Left cardiac atrium (tissue), 4 donors: Measurements from ENCODE around the gene SMAGP. TPM values are rescaled to one million over a fixed set of nuclear protein-coding genes. Genes with fewer than 3 reads are reported as not detected.

ENCODE experiments used
- ATAC-seq, 2 donors: fragments of 200-7000 bp; cut with Tn5 transposase; one replicate each; pipeline ENCODE4 v1.9.1; 2020; ENCODE audit warnings: mild to moderate bottlenecking in 2 of 2, moderate library complexity in 2 of 2
- DNase-seq: peaks from one replicate; pipeline ENCODE4 v3.0.0-alpha.2; 2020
- intact Hi-C, 2 donors: fragments of 100-400 bp; cut with DNase I; formaldehyde crosslinking; loops; one replicate each; pipeline versions ENCODE4 v1.14.1 to v1.15.1; 2022 to 2023
- total RNA-seq, 2 donors: library from RNA; stranded (reverse); fragmentation: NEBNext Ultra II Directional; extraction: Animal tissue kit (Norgen Biotek cat#: 25700); gene quantifications; one replicate each; pipeline ENCODE4 v1.2.1, GENCODE V29; 2021
- donor health status: DM: no; HTN: yes; CAD: no.
- donor health status: DM: no; HTN: yes; CAD: no; lungs with severe emphysema.
- donor health status: DM: yes; HTN: yes; CAD: no.
- donor health status: Dilated cardiomyopathy.

SMAGP gene
- total RNA-seq, 2 donors from 2014 or later, result 5.0 to 6.0 TPM

GRCh38 chr12:51202718-51203117 lies 67.5 kb downstream of the SMAGP start:
- ATAC-seq (no peak), DNase-seq (no peak)
- intact Hi-C loops, result no loop called here

DNA sequence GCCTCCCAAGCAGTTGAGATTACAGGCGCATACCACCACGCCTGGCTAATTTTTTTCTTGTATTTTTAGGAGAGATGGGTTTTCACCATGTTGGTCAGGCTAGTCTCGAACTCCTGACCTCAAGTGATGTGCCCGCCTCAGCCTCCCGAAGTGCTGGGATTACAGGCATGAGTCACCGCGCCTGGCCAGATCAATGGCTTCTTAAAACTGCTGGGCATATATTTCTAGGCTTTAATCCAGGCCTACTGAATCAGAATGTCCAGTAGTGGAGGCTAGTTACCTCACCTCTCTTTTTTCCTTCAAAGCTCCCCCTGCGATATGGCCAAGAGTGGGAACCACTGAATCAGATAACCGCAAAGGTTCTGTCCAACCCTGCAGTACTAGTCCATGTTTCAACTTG lies 69.4 kb downstream of the SMAGP start:
- no peak for DNase-seq
- intact Hi-C loops, result no loop called here
- no peak for ATAC-seq

- intact Hi-C loops, result no loop called here
- ATAC-seq, result no peak
- DNase-seq, result no peak
Measured at GRCh38 chr12:51200156-51200555, 70.1 kb downstream of the SMAGP start.

- ATAC-seq (no peak), DNase-seq (no peak)
- intact Hi-C loops, result no loop called here
Measured at GRCh38 chr12:51199366-51199945, 70.8 kb downstream of the SMAGP start.

GRCh38 chr12:51198568-51199365 lies 71.4 kb downstream of the SMAGP start:
- intact Hi-C loops, result no loop called here
- peak in 1 of 2 donors; percentile 23 for ATAC-seq
- no peak for DNase-seq

DNA sequence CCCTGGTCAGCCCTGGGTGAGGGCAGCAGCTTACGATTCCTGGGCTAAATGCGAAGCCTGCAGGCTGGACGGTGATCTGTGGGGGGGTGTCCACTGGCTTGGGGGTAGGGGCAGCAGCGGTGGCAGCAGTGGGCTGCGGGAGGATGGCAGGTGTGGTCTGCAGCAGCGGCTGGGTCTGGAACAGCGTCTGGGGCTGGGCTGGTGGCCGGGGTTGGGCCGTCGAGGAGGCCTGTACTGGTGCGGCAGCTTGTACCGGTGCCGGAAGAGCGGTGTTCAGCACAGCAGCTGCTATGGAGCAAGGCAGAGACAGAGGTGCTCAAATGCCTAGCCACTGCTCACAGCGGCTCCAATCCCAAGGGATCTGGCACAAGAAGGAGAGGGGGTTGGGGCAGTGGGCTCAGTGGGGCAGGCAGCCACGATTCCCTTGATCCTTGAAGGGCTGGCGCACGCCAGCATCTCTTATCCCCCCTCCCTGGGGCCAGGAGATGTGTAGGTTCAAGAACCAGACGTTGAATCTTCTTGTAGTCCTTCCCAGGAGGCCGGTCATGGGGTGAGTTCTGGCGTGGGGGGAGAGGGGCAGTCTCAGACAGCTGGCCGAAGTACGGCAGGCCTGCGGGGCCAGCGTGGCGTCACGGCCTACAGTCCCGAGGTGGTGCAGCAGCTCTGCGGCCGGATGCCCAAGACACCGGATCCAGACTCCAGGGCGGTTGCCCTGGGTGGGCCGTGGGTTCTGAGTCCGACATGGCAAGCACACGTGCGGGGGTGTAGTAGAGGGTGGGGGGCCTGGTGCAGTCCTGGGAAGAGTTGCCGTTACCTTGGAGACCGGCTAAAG lies 72.3 kb downstream of the SMAGP start:
- intact Hi-C loops, result no loop called here
- ATAC-seq, result no peak
- no peak for DNase-seq

DNA sequence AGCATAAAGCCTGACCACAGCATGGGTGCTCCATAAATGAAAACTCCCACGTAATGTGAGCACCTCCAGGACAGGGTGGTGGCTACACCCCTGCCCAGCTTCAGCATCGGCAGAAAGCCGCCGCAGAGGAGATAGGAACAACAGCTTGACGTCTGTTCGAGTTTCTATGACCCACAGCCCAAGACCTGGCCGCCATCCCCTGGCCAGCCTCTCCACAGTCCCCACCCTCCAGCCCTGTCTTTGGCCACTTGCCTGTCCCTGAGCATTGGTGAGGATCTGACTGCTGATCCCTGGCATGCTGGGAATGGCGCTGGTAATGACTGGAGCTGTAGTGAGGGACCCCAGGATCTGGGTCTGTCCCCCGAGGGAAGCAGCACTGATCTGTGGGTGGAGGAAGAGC lies 73.7 kb downstream of the SMAGP start:
- peak; percentile 56 to 74 for ATAC-seq
- no peak for DNase-seq
- intact Hi-C loops, result no loop called here

DNA sequence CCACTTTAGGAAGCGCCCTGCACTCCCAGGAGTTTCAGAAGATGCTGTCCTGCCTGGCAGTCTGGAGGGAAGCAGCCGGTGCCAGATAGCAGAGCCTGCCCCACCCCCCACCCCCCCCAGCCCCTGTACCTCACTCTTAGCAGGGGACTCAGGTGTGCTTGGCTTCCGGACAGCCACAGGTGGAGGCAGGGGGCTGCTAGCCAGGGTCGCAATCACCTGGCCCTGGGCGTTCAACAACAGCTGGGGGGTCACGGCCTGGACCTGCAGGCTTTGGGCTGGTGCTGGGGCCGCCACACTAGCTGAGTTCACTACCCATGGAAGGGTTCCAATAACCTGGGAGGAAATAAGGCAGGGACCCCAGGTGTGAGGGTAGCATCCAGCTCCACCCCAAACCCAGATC lies 74.4 kb downstream of the SMAGP start:
- ATAC-seq, result no peak
- DNase-seq, result no peak
- intact Hi-C loops, result no loop called here

Other genes with a start within 250 kb of the SMAGP start
- gene SLC11A2, start 244.0 kb downstream of the SMAGP start, total RNA-seq, result 10 to 100 TPM; 47.7 to 56.9 TPM
- 10 to 100 TPM; 23.7 to 26.7 TPM for gene LETMD1, start 222.1 kb downstream of the SMAGP start, total RNA-seq
- 10 to 100 TPM; 18.9 to 22.6 TPM for gene CSRNP2, start 186.8 kb downstream of the SMAGP start, total RNA-seq
- 10 to 100 TPM; 18.1 to 20.5 TPM for gene TFCP2, start 97.3 kb downstream of the SMAGP start, total RNA-seq
- 1 to 10 TPM; 5.8 to 8.3 TPM for gene POU6F1, start 52.4 kb downstream of the SMAGP start, total RNA-seq
- 100 to 1,000 TPM; 127 to 157 TPM for gene DAZAP2, start 31.6 kb downstream of the SMAGP start, total RNA-seq
- 1 to 10 TPM; 3.2 to 4.0 TPM for gene BIN2, start 53.8 kb upstream of the SMAGP start, total RNA-seq
- not detected for gene CELA1, start 76.3 kb upstream of the SMAGP start, total RNA-seq
- 1 to 10 TPM; 3.6 to 4.4 TPM for gene GALNT6, start 121.0 kb upstream of the SMAGP start, total RNA-seq
- under 1 TPM; 0.29 to 0.71 TPM for gene SLC4A8, start 154.4 kb upstream of the SMAGP start, total RNA-seq